ENCODE measurements around the gene THRB.

The THRB gene

DNA sequence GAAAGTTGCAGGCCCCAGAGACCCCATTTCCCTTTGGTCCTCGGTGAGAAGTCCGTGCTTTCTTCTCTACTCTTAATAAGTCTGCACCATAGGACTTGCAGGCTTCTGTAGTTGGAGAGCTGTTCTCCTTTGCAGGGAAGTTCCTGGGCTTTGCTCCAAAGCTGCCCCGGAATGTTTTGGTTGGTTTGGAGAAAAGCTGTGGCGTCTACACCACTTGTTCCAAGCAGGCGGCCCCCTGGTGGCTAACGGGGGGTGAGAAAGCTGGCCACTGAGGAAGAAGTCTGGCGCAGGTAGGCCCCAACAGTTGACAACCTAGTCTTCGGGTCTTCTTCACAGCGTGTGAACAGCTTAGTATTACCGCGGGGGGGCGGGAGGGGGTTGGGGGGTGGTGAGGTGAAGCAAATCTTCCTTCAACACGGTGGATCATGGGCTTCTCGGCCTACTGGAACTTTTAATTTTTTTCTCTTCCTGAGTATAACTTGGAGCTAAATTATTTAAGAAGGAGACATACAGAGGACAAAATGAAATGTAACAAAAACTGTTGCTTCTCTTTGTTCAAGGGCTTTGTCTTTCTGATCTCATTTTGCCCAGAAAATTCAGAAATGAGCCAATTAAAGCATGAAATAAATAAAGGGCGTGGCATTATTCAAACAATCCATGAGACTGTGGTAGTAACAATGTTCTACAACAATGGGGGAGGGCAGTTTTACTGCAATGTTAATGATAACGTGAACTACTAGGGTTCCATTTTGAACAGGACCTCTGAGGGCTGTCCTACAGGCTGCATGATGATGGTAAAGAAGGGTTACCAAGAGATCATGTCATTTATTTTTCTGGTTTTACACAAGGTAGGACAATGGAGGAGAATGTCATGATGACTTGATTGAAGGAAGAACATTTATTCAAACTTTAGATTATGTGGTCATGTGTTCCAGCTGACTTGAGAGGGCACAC lies 2.2 kb upstream of the THRB start (continued):
- TF ChIP-seq ZBTB17 (tag by site-specific recombination; IDR thresholded peaks at IDR 0.05) (no peak), ZNF112 (tag by site-specific recombination; IDR thresholded peaks at IDR 0.05) (no peak), ZNF114 (tag by site-specific recombination; IDR thresholded peaks at IDR 0.05) (no peak), ZNF830 (tag by site-specific recombination; IDR thresholded peaks at IDR 0.05; ENCODE audit: low read depth) (no peak), ZNF335 (tag by site-specific recombination; conservative IDR thresholded peaks at IDR 0.05) (peak; percentile 60), ZNF239 (tag by site-specific recombination; IDR thresholded peaks at IDR 0.05) (no peak), ZNF133 (tag by site-specific recombination; IDR thresholded peaks at IDR 0.05) (no peak), ZNF701 (tag by site-specific recombination; IDR thresholded peaks at IDR 0.05) (no peak), ZNF596 (tag by site-specific recombination; IDR thresholded peaks at IDR 0.05) (no peak), GLIS1 (tag by site-specific recombination; IDR thresholded peaks at IDR 0.05) (peak; percentile 47; the same call in 1 of the 2 replicates), ZNF837 (tag by site-specific recombination; IDR thresholded peaks at IDR 0.05) (no peak), ZNF311 (tag by site-specific recombination; IDR thresholded peaks at IDR 0.05; ENCODE audit: borderline replicate concordance) (no peak), ZNF76 (tag by site-specific recombination; IDR thresholded peaks at IDR 0.05; ENCODE audit: borderline replicate concordance, low read depth) (no peak), PRDM1 (tag by site-specific recombination; IDR thresholded peaks at IDR 0.05) (peak; percentile 71), SP7 (tag by site-specific recombination; IDR thresholded peaks at IDR 0.05) (no peak), ZNF777 (tag by site-specific recombination; IDR thresholded peaks at IDR 0.05; ENCODE audit: borderline replicate concordance) (no peak), ZNF391 (tag by site-specific recombination; IDR thresholded peaks at IDR 0.05; ENCODE audit: borderline replicate concordance, low read depth) (no peak), MZF1 (tag by site-specific recombination; IDR thresholded peaks at IDR 0.05; ENCODE audit: borderline replicate concordance) (peak; percentile 96; the same call in 1 of the 2 replicates), KLF10 (tag by site-specific recombination; IDR thresholded peaks at IDR 0.05) (no peak), ZNF221 (tag by site-specific recombination; IDR thresholded peaks at IDR 0.05; ENCODE audit: borderline replicate concordance) (no peak), ZFP3 (tag by site-specific recombination; IDR thresholded peaks at IDR 0.05; ENCODE audit: low read depth) (no peak), GLIS2 (tag by site-specific recombination; IDR thresholded peaks at IDR 0.05) (0 out of 2 replicates have a peak, but pooled peaks have one; percentile 35), SCRT1 (tag by site-specific recombination; IDR thresholded peaks at IDR 0.05; ENCODE audit: borderline replicate concordance) (no peak), RBAK (tag by site-specific recombination; IDR thresholded peaks at IDR 0.05) (no peak)
- TF ChIP-seq, protein P1, sequence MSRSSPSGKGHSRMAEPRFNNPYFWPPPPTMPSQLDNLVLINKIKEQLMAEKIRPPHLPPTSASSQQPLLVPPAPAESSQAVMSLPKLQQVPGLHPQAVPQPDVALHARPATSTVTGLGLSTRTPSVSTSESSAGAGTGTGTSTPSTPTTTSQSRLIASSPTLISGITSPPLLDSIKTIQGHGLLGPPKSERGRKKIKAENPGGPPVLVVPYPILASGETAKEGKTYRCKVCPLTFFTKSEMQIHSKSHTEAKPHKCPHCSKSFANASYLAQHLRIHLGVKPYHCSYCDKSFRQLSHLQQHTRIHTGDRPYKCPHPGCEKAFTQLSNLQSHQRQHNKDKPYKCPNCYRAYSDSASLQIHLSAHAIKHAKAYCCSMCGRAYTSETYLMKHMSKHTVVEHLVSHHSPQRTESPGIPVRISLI (tag by site-specific recombination; IDR thresholded peaks at IDR 0.05): no peak
- TF ChIP-seq, protein P2, sequence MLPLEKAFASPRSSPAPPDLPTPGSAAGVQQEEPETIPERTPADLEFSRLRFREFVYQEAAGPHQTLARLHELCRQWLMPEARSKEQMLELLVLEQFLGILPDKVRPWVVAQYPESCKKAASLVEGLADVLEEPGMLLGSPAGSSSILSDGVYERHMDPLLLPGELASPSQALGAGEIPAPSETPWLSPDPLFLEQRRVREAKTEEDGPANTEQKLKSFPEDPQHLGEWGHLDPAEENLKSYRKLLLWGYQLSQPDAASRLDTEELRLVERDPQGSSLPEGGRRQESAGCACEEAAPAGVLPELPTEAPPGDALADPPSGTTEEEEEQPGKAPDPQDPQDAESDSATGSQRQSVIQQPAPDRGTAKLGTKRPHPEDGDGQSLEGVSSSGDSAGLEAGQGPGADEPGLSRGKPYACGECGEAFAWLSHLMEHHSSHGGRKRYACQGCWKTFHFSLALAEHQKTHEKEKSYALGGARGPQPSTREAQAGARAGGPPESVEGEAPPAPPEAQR (tag by site-specific recombination; IDR thresholded peaks at IDR 0.05): no peak
- TF ChIP-seq, protein P3, sequence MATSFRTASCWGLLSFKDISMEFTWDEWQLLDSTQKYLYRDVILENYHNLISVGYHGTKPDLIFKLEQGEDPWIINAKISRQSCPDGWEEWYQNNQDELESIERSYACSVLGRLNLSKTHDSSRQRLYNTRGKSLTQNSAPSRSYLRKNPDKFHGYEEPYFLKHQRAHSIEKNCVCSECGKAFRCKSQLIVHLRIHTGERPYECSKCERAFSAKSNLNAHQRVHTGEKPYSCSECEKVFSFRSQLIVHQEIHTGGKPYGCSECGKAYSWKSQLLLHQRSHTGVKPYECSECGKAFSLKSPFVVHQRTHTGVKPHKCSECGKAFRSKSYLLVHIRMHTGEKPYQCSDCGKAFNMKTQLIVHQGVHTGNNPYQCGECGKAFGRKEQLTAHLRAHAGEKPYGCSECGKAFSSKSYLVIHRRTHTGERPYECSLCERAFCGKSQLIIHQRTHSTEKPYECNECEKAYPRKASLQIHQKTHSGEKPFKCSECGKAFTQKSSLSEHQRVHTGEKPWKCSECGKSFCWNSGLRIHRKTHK (tag by site-specific recombination; IDR thresholded peaks at IDR 0.05): no peak
- TF ChIP-seq, protein P4, sequence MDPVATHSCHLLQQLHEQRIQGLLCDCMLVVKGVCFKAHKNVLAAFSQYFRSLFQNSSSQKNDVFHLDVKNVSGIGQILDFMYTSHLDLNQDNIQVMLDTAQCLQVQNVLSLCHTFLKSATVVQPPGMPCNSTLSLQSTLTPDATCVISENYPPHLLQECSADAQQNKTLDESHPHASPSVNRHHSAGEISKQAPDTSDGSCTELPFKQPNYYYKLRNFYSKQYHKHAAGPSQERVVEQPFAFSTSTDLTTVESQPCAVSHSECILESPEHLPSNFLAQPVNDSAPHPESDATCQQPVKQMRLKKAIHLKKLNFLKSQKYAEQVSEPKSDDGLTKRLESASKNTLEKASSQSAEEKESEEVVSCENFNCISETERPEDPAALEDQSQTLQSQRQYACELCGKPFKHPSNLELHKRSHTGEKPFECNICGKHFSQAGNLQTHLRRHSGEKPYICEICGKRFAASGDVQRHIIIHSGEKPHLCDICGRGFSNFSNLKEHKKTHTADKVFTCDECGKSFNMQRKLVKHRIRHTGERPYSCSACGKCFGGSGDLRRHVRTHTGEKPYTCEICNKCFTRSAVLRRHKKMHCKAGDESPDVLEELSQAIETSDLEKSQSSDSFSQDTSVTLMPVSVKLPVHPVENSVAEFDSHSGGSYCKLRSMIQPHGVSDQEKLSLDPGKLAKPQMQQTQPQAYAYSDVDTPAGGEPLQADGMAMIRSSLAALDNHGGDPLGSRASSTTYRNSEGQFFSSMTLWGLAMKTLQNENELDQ (tag by site-specific recombination; IDR thresholded peaks at IDR 0.05; ENCODE audit: low read depth): no peak
- TF ChIP-seq, protein P5, sequence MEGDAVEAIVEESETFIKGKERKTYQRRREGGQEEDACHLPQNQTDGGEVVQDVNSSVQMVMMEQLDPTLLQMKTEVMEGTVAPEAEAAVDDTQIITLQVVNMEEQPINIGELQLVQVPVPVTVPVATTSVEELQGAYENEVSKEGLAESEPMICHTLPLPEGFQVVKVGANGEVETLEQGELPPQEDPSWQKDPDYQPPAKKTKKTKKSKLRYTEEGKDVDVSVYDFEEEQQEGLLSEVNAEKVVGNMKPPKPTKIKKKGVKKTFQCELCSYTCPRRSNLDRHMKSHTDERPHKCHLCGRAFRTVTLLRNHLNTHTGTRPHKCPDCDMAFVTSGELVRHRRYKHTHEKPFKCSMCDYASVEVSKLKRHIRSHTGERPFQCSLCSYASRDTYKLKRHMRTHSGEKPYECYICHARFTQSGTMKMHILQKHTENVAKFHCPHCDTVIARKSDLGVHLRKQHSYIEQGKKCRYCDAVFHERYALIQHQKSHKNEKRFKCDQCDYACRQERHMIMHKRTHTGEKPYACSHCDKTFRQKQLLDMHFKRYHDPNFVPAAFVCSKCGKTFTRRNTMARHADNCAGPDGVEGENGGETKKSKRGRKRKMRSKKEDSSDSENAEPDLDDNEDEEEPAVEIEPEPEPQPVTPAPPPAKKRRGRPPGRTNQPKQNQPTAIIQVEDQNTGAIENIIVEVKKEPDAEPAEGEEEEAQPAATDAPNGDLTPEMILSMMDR (tag by site-specific recombination; IDR thresholded peaks at IDR 0.05): peak; percentile 44; the same call in 1 of the 2 replicates
- TF ChIP-seq, protein P6, sequence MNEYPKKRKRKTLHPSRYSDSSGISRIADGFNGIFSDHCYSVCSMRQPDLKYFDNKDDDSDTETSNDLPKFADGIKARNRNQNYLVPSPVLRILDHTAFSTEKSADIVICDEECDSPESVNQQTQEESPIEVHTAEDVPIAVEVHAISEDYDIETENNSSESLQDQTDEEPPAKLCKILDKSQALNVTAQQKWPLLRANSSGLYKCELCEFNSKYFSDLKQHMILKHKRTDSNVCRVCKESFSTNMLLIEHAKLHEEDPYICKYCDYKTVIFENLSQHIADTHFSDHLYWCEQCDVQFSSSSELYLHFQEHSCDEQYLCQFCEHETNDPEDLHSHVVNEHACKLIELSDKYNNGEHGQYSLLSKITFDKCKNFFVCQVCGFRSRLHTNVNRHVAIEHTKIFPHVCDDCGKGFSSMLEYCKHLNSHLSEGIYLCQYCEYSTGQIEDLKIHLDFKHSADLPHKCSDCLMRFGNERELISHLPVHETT (tag by site-specific recombination; IDR thresholded peaks at IDR 0.05): no peak
